GM04503 (cell line): ENCODE measurements around the gene DPEP2.
"Not testable (repeated sequence)": the region's sequence is repeated elsewhere in the genome, so short reads cannot be mapped to it uniquely, and the experiment has no call there.

ENCODE experiments used
- DNase-seq: peaks from one replicate; pipeline ENCODE4 v3.0.0-alpha.2; 2012; ENCODE audit warnings: low read depth

The DPEP2 gene

DNA sequence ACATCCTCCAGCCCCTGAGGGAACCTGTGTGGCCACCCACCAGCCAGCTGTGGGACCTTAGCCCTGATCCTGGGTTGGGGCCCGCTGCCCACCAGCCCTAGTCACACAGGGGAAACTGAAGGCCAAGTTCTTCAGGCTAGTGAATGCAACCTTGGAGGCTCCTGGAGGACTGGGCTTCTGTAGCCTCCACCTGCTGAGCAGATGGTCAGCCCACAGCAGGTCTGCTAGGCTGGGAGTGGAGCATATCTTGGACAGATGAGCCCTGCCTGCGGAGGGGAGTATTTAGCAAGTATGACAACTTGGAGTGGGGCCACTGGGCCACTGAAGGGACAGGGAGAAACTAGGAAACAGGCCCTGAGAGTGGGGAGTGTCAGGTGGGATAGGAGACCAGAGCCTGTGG, 23.1 kb downstream of the DPEP2 start:
- no peak for DNase-seq

DNA sequence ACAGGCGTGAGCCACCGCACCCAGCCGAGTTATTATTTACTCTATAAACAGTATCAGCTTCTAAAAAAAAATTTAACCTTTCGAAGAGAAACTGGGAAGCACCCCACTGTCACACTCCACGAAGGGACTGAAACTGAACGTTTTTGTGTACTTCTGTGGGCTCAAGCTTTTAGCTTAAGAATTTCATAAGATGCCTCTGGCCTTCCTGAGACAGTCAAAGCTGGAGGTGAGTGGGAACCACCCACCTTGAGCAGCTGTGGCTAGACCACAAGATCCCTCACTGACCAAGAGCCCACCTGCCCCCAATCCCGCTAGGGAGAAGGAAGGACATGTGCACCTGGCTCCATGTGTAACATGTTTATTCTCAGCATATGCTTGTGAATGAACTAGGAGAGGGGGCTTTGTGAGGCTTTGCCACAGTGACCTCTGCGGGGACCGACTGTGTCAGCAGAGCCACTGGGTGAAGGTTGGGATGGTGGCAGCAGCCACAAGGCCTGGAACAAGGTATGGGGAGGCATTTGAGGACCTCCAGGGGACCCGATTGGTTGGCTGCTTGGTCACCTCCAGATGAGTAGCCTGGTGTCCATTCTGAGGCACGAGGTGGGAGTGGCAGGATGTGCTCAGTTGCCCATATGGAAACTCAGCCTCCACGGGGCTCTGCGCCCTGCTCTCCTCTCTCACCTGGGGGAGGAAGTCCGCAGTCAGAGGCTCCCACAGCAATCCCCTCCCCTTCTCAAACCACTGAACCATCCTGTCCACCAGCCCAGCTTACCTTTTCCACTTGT, 23.8 kb downstream of the DPEP2 start:
- no peak for DNase-seq

DNA sequence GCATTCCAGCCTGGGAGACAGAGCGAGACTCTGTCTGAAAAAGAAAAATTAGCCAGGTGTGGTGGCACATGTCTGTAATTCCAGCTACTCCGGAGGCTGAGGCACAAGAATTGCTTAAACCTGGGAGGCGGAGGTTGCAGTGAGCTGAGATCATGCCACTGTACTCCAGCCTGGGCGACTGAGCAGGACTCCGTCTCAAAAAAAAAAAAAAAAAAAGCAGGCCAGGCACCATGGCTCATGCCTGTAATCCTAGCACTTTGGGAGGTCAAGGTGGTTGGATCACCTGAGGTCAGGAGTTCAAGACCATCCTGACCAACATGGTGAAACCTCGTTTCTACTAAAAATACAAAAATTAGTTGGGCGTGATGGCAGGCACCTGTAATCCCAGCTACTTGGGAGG, 27.0 kb downstream of the DPEP2 start:
- not testable (repeated sequence) for DNase-seq

DNA sequence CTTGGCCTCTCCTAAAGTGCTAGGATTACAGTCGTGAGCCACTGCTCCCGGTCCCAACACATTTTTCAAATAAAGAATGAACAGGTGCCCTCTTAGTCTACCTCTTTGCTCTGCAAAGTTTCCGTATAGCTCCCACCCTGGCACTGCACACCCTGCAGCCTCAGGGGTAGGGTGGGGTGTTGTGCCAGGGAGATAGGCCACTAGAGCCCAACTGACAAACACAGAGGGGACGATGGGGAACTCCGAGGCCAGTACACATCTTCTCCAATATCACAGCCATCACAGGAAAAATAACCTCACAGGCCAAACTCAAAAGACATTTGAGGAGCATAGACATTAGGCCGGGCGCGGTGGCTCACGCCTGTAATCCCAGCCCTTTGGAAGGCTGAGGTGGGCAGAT, 28.2 kb downstream of the DPEP2 start:
- DNase-seq, result no peak

DNA sequence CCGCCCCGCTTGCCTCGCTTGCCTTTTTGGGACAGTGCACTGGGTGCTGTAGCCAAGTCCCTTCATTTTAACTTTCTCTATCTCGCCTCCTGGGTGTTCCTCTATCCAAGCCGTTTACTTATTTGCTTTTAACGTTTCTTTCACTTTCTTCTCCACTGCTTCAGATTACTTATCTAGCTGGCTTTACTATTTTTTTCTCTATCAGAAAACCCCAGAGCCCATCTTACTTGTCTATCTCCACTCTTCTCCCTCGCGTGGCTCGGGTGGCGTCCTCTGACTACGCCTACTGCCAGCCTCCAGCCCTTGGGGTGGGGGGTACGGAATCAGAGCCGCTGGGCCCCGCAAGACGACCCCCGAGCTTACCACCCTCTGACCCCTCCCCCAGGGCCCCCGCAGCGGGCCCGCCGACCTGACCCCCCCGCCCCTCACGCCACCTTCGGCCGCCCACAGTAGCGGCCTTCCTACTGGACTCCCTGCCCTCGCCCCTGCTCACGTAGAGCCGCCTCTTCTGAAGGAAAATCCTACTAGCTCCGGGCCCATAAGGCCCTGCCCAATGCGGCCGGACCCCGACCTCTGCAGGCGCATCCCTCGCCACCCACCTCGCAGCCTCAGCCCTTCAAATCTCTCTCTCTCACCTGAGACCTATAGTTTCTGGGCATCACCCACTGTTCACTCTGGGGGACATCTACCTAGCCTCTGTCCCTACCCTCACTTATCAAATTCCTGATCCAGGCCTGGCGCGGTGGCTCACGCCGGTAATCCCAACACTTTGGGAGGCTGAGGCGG, 29.8 kb downstream of the DPEP2 start:
- no peak for DNase-seq

DNA sequence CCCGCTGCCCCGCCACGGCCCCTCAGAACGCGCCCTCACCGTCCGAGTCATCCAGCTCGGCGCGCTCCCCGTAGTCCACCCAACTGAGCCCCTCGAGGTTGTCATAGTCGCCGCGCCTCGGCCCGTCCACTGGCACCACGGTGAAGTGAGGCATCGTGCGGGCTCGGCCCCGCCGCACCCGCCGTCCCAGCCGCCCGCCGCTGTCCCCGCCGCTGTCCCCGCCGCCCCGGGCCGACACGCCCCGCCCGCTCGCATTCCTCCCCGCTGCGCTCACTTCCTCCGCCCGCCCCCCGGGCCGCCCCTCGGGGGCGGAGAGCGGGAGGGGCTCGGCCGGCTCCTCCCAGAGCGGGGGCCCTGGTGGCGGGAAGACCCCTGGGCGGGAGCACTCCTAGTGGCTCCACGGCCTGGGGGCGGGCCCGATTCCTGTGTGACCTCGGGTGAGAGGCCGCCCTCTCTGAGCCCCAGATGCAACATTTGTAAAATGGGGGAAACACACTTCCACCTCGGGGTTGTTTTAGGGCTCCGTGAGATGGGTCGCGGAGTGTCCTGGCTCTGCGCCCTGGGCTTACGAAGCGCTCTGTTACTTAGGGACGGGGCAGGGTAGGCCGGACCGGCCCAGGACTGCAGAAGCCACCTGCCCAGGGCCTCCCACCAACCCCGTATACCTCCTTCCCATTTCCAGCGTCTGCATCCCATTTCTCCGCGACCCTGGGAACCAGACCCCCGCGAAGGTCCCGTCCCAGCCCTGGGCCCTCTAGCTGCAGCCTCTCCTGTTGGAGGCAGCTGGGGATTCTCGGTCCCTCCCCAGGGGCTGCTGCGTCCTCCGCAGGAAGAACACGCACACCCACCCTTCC, 30.7 kb downstream of the DPEP2 start, which contains the start of gene SLC12A4:
Gene SLC12A4, minus strand, starts transcription at position 238 of the 854 bp plus-strand sequence. Its CDS starts 84 bp downstream, at position 154.
- no peak for DNase-seq

DNA sequence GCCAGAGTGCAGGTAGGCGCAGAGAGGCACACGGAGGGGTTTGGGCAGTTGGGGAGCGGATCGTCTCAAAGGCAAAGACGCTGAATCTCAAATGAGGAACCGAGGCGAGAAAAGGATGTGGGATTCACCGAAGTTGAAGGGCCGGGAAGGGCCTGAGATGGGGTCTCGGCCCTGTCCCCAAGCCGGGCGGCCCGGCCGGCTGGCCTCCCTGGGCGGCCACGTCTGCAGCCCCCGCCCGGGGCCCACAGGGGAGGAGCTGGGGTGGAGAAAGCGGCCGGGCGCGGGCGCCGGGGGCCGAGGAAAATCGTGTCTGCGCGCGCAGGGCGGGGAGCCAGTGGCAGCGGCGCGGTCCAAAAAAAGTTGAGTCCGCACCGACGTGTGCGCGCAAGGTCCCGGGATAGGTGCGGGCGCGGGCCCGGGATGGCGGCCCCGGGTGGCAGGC, 31.3 kb downstream of the DPEP2 start:
- DNase-seq, result no peak

DNA sequence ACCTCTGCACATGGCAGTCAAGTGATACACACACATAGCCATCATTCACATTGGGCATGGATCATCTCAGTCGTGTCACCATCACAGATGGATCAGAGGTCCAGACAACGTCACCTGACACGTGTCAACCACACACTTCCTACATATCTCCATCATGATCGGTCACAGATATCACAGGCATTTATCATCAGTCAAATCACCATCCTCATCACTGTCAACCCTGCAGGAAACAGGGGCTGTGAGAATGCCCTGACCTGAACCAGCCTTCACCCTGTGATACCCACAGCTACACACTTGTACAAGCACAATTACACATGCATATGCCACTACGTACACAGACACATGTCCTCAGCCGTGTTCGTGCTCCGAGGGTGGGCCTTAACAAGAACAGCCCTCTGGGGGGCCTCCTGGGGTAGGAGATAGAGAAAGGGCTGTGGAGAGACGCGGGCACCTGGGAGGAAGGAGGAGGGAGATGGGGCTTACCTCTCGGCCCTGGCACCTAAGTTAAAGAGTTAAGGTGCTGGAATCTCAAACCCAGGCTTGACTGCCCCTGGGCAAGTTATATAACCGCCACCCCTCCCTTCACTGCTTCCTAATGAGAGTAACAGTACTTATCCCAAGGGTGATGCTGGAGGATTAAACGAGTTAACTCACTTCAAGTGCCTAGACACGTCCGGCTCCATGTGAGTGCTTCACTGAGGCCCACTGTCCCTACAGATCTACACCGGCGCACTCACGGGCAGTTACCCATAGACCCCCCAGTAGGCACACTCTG, 31.9 kb downstream of the DPEP2 start:
- DNase-seq, result no peak

DNA sequence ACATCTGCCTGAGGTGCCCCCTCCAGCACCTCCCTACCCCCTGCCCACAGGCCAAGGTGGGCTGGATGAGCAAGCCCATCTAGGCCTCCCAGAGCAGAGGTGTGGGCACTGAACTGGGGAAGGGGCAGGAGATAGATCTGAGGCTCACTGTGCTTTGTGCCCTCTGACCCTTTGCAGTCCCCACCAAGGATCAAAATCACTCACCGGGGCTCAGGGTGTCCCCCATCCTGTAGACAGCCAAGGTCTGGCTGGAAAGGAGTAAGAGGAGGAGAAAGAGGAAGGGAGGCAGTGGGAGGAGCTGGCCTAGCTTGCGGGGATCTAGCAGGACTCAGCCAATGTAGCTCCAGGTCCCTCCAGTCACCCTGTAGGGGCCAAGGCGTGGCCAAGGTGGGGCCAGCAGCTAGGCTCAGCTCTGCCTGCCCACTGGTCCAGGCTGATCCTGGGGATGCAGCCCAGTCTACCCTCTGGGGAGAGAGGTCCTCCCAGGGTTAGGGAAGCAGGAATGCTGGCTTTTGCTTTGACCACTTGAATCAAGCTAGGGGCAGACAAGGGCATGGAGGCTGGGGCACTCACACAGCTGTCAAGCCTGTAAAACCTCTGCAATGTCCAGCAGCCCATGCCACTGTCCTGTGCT, 32.6 kb downstream of the DPEP2 start:
- DNase-seq, result peak; percentile 57

DNA sequence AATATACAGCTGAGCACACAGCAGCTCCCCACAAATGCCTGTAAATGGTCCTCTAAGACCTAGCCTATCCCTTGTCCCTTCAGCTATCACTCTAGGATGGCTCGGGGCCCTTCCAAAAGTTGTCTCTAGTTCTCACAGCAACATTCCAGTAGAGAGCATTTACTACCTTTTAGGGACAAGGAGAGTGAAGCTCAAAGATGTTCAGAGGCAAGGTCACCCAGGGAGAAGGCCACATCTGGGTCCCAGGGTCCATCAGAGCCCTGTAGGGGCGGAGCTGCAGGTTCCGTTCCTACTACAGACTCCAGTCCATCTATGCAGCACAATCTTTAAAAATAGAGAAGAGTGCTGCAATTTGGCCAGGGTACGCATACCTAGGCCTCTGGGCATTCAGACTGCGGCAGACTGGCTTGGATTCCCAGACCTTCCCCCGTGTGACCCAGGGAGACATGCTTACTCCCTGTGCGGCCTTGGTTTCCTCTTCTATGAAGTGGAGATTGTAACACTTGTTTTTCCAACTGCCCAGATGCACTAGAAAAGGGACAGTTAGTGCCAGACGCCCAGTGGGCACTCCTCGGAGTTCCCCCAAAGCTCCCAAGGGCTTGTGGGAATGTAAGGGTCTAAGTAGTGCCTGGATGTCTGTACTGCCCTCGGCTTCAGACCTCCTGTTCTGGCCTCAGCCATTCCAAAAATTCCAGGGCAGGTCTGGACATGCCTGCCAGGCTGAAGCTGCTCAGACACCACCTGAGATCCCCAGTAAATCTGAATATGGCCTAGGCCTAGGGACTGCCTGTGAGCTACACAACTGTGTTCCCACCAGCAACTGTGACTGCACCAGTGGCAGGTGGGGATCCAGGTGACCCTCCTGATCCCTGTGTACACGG, 33.4 kb downstream of the DPEP2 start:
- DNase-seq, result no peak

DNA sequence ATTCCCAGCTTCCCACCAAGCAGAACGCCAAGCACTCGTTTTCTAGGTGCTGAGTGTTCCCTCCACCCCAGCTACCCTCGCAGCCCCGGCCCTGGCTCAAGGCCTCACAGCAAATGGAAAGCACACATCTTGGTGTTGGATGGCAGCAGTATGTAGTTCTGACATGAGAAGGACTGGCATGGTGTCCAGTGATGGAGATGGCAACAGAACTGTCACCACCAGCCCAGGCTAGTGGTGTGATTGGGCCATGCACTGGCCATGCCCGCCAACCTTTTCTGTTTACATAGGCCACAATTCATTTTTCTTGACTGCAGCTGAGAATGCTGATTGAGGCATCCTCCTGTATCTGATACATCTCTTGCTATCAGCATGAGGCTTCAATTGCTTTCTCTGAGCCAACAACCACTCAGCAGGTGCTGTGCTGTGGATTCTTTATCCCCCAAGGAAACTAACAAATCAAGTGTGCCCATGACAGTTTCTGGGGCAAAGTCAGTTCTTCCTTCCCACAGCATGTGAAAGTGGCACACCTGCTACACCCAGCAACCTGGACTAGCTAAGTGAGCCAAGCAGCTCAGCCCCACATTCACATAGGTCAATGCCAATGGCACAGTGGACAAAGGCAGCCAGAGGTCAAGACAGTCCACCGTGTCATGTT, 34.7 kb downstream of the DPEP2 start:
- no peak for DNase-seq

DNA sequence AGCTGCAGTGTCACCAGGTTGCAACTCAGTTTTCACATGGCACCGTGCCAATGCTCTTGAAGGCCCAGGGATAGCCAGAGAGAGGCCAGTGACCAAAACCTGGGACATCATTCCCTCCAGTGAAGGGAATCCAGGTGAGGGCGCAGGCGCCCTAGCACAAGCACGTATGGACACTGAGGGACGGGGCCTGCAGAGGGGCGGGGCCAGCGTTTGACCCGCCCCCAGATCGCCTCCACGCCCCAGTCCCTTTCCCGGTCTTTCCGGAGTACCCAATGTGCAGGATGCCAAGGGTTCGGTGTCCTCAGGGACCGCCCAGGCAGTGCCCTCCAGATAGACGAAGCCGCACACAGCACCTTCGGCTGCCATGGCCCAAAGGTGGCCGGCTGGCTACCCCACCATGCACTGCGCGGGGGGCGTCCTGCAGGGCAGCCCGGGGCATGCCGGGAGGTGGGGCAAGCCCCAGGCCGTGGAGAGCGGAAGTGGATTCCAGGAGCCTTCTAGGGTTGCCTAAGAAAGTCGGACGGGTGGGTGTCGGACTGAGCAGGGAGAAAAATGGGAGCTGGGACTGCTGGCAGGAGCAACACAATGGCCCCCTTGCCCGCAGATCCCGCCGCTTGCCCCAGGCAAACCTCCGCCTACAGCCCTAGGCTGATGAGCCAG, 35.5 kb downstream of the DPEP2 start:
- no peak for DNase-seq

DNA sequence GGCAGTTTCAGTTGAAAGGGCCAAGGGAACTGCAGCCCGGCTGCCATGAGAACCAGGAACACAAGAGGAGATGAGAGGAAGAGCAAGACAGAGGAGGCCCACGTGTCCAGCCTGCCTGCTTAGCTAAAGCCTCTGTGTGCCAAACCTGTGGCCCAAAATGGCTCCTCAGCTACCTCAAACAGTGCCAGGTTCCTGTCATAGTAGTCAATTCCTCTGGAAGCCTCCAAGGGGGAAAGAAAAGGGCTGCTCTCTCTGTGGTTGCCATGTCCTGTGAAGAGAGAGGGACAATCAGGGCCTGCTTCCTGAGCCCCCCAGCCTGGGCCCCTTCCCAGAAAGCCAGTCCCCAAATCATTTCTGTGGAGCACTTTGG, 36.0 kb downstream of the DPEP2 start:
- no peak for DNase-seq

DNA sequence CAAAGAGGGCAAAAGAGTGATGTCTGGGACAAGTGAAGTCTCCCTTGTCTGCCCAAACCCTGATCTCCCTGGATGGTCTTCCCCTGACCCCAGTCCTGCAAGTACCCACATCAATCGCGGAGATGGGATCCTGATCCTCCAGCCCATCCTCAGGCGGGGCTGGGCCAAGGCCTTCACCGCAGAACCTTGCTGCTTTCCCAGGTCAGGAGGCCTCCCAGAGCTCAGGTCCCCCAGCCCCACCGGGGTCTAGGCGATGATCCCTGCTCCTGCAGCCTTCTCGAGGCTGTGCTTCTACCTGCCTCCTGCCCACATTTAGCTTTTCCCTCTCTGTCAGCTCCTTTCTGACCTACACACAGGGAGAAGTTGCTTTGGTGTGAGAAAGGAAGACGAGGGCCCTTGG, 37.1 kb downstream of the DPEP2 start:
- no peak for DNase-seq

DNA sequence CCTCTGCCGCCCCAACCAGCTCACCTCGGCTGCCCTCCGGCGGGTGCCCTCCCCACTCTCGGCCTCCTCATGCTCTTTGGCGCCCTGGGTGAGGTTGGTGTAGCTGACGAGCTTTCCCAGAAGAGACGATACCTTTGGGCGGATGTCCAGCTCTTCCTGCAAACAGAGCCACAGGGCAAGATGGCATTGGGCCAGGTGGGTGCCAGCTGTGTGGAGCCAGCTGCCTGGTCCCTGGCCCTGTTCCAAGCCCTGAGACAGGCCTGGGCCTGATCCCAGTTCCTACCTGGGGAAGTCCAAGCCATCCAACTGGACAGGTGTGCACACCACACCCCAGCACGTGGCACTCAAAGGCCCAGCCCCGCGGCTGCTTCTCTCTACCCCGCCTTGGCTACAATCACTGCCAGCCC, 37.7 kb downstream of the DPEP2 start:
- DNase-seq, result no peak

DNA sequence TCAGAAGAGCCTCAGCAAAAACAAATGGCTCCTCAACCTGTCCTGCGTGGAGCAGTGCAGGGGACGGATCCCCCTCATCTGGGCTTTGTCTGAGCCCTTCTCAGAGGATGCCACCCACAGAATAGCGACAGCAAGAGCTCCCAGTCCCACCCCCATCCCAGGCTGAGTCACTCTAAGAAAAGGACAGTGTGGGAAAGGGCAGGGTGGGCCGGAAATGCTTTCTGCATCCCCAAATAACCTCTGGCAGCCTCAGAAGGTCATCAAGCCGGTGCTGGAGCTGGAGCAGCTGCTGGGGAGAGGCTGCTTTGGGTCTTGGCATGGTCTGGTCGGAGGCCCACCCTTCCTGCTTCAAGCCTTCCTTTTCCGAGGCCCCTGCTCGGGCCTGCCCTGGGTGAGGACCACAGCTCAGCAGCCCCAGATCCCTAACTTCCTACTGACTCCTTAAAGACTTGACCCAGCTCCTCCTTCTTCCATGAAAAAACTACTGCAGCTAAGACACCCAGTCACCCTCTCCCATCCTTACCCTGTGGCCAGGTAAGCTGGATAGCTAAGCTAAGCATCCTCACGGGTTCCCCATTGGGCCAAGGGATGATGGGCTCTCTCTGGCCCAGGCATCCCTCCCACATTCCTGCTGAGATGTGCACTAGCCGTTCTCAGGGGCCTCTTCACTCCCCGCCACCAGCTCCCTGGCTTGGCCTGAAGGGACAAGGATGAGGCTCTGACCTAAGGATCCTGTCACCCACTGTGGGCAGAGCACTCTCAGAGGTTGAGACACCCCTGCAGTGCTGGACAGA, 39.6 kb downstream of the DPEP2 start:
- DNase-seq, result no peak

DNA sequence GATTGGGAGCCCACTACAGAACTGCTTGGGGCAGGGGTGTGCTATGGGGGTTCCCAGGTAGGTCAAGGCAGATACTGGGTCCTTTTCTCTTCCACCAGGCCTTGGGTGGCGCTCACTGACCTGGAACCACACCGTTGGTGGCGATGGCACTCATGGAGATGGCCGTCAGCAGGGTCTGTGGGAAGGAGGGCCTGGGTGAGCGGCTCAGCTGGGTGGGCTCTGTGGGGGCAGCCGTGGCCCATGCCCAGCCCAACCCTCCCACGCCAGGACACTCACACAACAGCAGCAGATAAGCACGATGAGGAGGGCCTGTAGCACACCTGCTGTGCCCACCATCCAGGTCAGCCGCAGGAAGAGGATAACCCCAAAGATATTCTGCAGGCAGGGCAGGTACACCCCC, 41.7 kb downstream of the DPEP2 start:
- DNase-seq, result no peak
